GM11168 (cell line): ENCODE data around the gene CDT1.
"Not testable (repeated sequence)": the region's sequence is repeated elsewhere in the genome, so short reads cannot be mapped to it uniquely, and the experiment has no call there.

Source experiments
- in situ Hi-C: fragments of 300-500 bp; cut with MboI; formaldehyde crosslinking; loops from one replicate; pipeline ENCODE4 v1.12.0; 2022; ENCODE audit warnings: low sequenced_read_pairs; ENCODE audit not compliant: unreplicated experiment

CDT1 gene

GRCh38 chr16:88767546-88768070, 36.0 kb upstream of the CDT1 start:
- in situ Hi-C loops, result no loop called here

- in situ Hi-C loops, result no loop called here
These were observed 35.4 kb upstream of the CDT1 start for GRCh38 chr16:88768071-88768783.

- in situ Hi-C loops, result no loop called here
These were observed 33.8 kb upstream of the CDT1 start for GRCh38 chr16:88769617-88770460.

- in situ Hi-C loops, result no loop called here
These were observed 32.9 kb upstream of the CDT1 start for GRCh38 chr16:88770461-88771293.

- in situ Hi-C loops, result no loop called here
These were observed 32.3 kb upstream of the CDT1 start for GRCh38 chr16:88771294-88771772.

GRCh38 chr16:88771781-88772180, 31.8 kb upstream of the CDT1 start:
- in situ Hi-C loops, result not testable (repeated sequence)

DNA sequence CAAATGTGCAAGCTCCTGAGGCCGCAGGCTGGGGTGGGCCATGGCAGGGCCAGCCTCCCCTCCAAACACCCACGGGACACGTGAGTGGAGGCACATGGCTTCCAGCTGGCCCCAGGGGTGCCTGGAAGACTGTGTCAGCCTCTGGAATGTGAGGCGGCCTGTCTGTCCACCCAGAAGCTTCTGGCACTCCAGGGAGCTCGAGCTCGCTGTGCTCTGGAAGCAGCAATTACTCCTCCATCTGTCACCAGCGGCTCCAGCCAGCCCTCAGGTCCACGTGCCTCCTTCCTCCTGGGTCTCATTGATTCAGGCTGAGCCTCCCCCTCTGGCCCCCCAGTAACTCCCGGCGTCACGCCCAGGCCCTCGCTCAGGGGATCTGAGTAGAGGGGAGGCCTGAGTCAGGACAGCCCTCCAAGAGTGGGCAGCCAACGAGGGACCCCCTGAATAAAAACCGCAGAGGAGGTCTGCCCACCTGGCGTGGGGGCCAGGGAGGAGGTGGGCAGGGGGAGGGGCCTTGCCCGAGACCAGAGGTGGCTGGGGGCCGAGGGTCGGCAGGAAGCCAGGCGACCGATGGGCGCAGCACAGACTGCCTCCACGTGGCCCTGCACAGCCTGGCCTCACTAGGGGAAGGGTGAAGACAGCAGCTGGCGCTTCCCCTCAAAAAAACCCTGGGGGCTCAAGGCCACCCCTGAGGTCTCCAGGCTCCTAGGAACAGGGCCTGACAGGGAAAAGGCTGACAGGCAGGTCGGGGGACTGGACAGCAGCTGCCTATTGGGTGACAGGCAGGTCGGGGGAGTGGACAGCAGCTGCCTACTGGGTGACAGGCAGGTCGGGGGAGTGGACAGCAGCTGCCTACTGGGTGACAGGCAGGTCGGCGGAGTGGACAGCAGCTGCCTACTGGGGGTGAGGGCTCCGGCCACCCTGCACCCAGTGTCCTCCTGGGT, 30.4 kb upstream of the CDT1 start:
- in situ Hi-C loops, result no loop called here

- in situ Hi-C loops, result no loop called here
These were observed 29.7 kb upstream of the CDT1 start for GRCh38 chr16:88773812-88774291.

DNA sequence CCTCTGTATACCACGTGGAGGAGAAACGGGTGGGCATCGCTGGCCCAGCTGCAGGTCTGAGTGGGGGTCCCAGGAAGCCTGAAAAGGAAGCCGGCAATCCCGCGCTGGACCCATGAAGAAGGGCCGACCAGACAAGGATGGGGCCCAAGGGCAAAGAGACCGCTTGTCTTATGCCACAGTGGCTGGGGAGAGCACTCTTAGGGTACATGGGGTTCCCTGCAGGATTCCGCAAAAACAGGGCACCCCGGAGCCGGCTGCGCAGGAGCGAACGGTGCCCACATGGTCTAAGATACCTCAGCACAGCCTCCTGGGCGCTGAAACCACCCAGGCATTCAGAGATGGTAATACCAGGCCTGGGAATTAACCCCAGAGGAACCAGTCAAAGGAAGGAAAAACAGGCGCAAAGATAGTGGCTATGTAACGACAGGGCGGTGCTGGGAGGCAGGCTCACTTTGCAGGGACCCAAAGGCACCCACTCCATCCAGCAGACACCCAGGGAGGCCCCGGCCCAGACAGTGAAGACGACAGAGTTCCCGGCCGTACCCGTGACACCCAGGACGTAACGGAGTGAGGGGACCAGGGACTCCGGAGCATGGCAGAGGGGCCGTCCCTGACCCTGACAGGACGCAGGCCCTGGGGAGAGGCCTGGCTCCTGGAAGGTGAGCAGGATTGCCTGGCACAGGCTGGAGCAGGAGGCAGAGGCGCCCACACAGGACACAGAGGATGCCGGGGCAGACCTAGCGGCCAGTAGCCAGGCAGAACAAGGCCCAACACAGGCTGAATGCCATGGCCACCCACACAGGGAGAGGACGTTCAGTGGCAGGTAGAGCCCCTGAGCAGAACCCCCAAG, 28.8 kb upstream of the CDT1 start:
- in situ Hi-C loops, result no loop called here

DNA sequence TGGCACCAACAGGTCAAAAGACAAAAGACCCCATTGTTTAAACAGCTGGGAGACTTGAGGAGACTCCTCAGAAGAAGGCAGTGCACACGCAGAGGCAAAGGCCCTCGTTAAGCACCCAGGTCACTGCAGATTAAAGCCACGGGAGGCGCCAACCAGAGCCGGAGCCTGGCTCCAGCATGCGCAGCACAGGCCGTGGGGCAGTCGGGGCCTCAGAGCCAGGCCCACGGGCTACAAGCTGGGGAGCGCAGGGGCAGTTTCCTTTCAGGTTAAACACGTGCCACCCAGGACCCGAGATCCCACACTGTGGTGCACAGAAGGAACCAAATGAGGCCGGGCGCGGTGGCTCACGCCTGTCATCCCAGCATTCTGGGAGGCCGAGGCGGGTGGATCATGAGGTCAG, 27.8 kb upstream of the CDT1 start:
- in situ Hi-C loops, result no loop called here

- in situ Hi-C loops, result no loop called here
These were observed 25.9 kb upstream of the CDT1 start for GRCh38 chr16:88777471-88778270.

GRCh38 chr16:88778271-88778525, 25.4 kb upstream of the CDT1 start:
- in situ Hi-C loops, result no loop called here

DNA sequence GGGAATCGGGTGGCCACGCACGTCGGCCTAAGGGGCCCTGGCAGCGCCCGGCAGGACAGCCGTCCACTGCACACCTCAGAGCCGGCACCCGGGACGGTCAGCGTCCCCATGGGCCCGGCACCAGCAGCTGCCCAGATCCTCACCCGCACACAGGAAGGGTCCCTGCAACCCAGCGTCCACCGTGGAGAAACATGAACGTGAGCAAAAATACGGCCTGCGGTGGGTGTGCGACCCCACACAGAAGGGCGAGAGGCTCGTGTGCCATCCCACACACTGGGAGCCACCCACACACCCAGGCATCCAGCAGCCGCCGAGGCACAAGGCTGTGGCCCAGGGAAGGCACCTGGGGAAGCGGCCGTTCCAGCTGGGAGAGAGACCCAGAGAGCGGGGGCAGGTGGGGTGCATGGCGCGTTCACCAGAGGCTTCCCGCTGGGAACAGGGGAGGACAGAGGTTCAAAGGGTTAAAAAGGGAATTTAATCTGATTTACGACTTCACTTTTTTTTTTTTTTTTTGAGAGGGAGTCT, 25.0 kb upstream of the CDT1 start:
- in situ Hi-C loops, result no loop called here

DNA sequence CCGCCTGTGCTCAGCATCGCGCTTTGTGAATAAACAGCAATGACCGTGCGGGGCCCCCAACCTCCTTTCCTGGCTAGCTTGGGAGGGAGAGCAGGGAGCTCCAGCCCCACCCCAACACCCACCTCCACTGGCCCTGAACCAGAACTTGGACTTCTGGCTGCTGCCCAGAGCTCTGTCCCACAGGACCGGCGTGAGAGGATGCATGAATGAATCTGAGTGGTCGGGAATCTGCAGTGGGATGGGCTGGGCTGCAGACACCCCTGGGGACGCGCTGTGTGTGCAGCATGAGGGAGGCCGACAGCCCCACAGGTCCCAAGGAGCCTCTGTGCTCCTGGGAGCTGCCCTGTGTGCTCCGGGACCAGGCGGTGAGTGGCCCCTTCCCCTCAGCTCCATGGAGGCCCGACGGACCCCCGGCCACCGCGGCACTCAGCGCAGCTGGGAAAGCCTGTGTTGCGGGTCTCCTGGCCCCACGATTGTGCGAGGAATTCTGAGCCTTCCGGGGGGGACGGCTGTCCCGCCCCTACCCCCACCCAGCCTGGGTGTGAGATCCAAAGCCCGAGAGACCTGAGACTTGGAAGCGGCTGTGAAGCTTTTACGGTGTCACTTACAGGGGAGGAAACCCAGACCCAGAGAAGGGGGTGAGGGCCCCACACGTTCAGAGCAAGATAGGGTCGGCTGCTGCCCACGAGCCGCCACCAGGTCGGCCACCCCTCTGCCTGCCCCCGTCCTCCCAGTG, 24.0 kb upstream of the CDT1 start:
- in situ Hi-C loops, result loop anchor here (10.0 kb wide), 1 partner anchor 45 kb away; no protein-coding TSS in a partner anchor

GRCh38 chr16:88780142-88781062, 23.2 kb upstream of the CDT1 start:
- in situ Hi-C loops, result loop anchor here (10.0 kb wide), 1 partner anchor 46 kb away; no protein-coding TSS in a partner anchor
